Measurements from ENCODE around the gene SCO1.
A peak's percentile ranks its signal among the peaks of the same experiment; 100 is the strongest.

The SCO1 gene

DNA sequence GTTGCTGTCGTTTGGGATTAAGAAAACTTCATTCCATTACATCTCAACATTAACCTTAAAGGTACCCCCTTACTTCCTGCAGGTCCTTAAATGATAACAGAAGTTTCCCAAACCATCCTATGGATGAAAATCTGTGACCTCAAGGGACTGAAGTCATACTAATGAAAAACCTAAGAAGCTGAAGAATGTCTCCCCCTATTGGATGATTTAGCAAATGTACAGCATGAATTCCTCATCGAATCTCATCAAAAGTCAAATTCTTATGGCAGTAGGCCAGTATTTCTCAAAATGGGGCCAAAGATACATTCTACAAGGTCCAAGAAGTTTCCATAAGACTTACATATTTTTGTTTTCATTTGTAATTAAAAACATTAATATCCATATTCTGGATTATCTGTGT, 13.5 kb downstream of the SCO1 start:
- H3K79me2 ChIP-seq (ENCODE audit: insufficient read depth, low read length), result no peaks in the 10 kb centered on the region
- no peak overlapping the region for H3K27ac ChIP-seq (ENCODE audit: low read depth, low read length, poor library complexity, severe bottlenecking)
- H4K20me1 ChIP-seq (ENCODE audit: insufficient read depth, low read length), result no peaks in the 10 kb centered on the region
- H3F3A ChIP-seq (ENCODE audit: insufficient read depth, low read length), result no peaks in the 10 kb centered on the region
- no peaks in the 10 kb centered on the region for H3K9me3 ChIP-seq (ENCODE audit: low read length)
- no peak overlapping the region for H3K4me2 ChIP-seq (ENCODE audit: low read length)
- H3K4me1 ChIP-seq (ENCODE audit: insufficient read depth, low read length, severe bottlenecking), result no peaks in the 10 kb centered on the region
- no peak overlapping the region for H3K9ac ChIP-seq (ENCODE audit: low read length)
- no peaks in the 10 kb centered on the region for H3K9me2 ChIP-seq (ENCODE audit: low read depth, low read length)
- no peaks in the 10 kb centered on the region for H3K27me3 ChIP-seq (ENCODE audit: insufficient read depth, low read length)
- no peak overlapping the region for H2AFZ ChIP-seq (ENCODE audit: low read length)
- TF ChIP-seq, protein P1, sequence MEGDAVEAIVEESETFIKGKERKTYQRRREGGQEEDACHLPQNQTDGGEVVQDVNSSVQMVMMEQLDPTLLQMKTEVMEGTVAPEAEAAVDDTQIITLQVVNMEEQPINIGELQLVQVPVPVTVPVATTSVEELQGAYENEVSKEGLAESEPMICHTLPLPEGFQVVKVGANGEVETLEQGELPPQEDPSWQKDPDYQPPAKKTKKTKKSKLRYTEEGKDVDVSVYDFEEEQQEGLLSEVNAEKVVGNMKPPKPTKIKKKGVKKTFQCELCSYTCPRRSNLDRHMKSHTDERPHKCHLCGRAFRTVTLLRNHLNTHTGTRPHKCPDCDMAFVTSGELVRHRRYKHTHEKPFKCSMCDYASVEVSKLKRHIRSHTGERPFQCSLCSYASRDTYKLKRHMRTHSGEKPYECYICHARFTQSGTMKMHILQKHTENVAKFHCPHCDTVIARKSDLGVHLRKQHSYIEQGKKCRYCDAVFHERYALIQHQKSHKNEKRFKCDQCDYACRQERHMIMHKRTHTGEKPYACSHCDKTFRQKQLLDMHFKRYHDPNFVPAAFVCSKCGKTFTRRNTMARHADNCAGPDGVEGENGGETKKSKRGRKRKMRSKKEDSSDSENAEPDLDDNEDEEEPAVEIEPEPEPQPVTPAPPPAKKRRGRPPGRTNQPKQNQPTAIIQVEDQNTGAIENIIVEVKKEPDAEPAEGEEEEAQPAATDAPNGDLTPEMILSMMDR (IDR thresholded peaks at IDR 0.05; ENCODE audit: low read length), result peak; percentile 64
- no peak for TF ChIP-seq EZH2 (IDR thresholded peaks at IDR 0.05; ENCODE audit: borderline replicate concordance, low read length)
- H3K36me3 ChIP-seq (ENCODE audit: insufficient read depth, low read length), result peaks cover 89% of the 10 kb centered on the region
- H3K4me3 ChIP-seq (ENCODE audit: low read depth, low read length, poor library complexity, severe bottlenecking), result no peak overlapping the region

DNA sequence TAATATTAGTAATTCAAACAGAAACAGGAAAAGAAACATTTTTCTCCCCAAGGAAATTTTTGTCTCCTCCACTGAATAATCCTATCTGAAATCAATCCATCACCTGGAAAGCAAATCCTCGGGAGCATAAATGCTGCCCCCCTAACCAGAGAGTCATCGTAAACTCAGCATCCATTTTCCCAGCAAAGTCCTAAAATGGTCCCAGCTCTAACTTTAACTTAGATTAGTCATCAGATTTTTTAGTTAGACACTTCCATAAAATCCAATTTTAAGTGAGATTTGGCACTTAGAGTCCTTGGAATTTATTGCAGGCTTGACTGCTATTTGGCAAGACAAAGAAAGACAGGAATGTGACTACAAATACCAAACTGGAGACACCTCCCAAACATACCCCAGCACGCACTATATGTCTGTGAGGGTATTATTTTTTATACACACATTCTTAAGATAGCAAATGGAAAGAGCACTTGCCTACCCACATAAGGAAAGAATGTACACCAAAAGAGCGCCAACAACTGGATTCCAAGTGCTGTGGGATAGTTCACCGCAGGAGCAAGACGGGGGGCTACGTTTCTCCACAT, 15.4 kb downstream of the SCO1 start:
- no peaks in the 10 kb centered on the region for H3K4me1 ChIP-seq (ENCODE audit: insufficient read depth, low read length, severe bottlenecking)
- no peaks in the 10 kb centered on the region for H4K20me1 ChIP-seq (ENCODE audit: insufficient read depth, low read length)
- no peak overlapping the region for H3K4me3 ChIP-seq (ENCODE audit: low read depth, low read length, poor library complexity, severe bottlenecking)
- no peak for TF ChIP-seq EZH2 (IDR thresholded peaks at IDR 0.05; ENCODE audit: borderline replicate concordance, low read length)
- TF ChIP-seq, protein P1 (IDR thresholded peaks at IDR 0.05; ENCODE audit: low read length), result no peak
- peaks cover 84% of the 10 kb centered on the region for H3K36me3 ChIP-seq (ENCODE audit: insufficient read depth, low read length)
- H3F3A ChIP-seq (ENCODE audit: insufficient read depth, low read length), result no peaks in the 10 kb centered on the region
- no peak overlapping the region for H3K9ac ChIP-seq (ENCODE audit: low read length)
- H3K9me2 ChIP-seq (ENCODE audit: low read depth, low read length), result no peaks in the 10 kb centered on the region
- no peaks in the 10 kb centered on the region for H3K27me3 ChIP-seq (ENCODE audit: insufficient read depth, low read length)
- H3K79me2 ChIP-seq (ENCODE audit: insufficient read depth, low read length), result no peaks in the 10 kb centered on the region
- H3K27ac ChIP-seq (ENCODE audit: low read depth, low read length, poor library complexity, severe bottlenecking), result no peak overlapping the region
- H2AFZ ChIP-seq (ENCODE audit: low read length), result no peak overlapping the region
- H3K9me3 ChIP-seq (ENCODE audit: low read length), result no peaks in the 10 kb centered on the region
- no peak overlapping the region for H3K4me2 ChIP-seq (ENCODE audit: low read length)

DNA sequence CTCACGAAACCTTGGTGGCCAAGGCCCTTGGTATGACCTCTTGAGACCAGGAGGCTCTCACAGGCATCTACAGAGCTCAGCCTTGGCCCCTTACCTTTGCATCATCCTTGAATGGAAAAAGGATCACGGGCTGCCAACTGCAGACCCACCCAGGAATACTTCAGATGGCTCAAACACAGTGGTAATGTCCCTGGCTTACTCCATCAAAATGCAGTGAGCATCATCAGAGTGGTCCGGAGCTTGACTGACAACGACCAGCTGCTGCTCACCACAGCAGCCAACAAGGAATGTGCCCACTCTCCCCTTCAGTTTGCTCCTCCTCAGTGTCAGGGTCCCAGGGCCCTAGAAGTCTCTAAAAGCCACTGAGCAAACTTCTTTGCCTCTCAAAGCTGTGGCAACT, 22.6 kb downstream of the SCO1 start:
- H3K4me2 ChIP-seq (ENCODE audit: low read length), result no peak overlapping the region
- H4K20me1 ChIP-seq (ENCODE audit: insufficient read depth, low read length), result no peaks in the 10 kb centered on the region
- no peaks in the 10 kb centered on the region for H3F3A ChIP-seq (ENCODE audit: insufficient read depth, low read length)
- no peaks in the 10 kb centered on the region for H3K9me2 ChIP-seq (ENCODE audit: low read depth, low read length)
- no peak overlapping the region for H3K9ac ChIP-seq (ENCODE audit: low read length)
- no peaks in the 10 kb centered on the region for H3K9me3 ChIP-seq (ENCODE audit: low read length)
- no peak overlapping the region for H3K4me3 ChIP-seq (ENCODE audit: low read depth, low read length, poor library complexity, severe bottlenecking)
- H3K36me3 ChIP-seq (ENCODE audit: insufficient read depth, low read length), result peaks cover 32% of the 10 kb centered on the region
- no peaks in the 10 kb centered on the region for H3K79me2 ChIP-seq (ENCODE audit: insufficient read depth, low read length)
- no peak overlapping the region for H3K27ac ChIP-seq (ENCODE audit: low read depth, low read length, poor library complexity, severe bottlenecking)
- TF ChIP-seq, protein P1 (IDR thresholded peaks at IDR 0.05; ENCODE audit: low read length), result no peak
- TF ChIP-seq EZH2 (IDR thresholded peaks at IDR 0.05; ENCODE audit: borderline replicate concordance, low read length), result no peak
- no peaks in the 10 kb centered on the region for H3K4me1 ChIP-seq (ENCODE audit: insufficient read depth, low read length, severe bottlenecking)
- H3K27me3 ChIP-seq (ENCODE audit: insufficient read depth, low read length), result no peaks in the 10 kb centered on the region
- no peak overlapping the region for H2AFZ ChIP-seq (ENCODE audit: low read length)
